Measurements from ENCODE around the gene SLC2A3. TPM values are rescaled to one million over a fixed set of nuclear protein-coding genes. Genes with fewer than 3 reads are reported as not detected.
"Not testable (repeated sequence)": the region's sequence is repeated elsewhere in the genome, so short reads cannot be mapped to it uniquely, and the experiment has no call there.

SLC2A3 gene
- total RNA-seq, 8 experiments from 2014 or later = 10.3 to 110 (median 54.6) TPM

DNA sequence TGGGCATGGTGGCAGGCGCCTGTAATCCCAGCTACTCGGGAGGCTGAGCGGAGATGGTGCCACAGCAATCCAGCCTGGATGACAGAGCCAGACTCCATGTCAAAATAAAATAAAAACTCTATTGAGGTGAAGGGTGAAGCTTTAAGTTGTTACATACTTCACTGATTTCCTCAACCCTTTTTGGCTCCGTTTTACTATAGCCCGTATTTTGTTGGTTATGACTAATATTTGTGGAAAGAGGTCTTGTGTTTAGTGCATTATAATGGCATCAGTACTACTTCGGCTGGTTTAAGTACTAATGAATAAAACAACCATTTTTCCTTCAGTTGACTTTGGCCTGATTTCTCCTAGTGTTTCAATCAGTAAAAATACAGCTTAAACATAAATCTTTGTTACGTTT lies 36.2 kb downstream of the SLC2A3 start:
- no peak overlapping the region for H3K27ac ChIP-seq
- H3K4me1 ChIP-seq (replicated peaks in 1 of 2) = no peaks in the 10 kb centered on the region
- ATAC-seq (replicated peaks in 6 of 8) = no peak
- no peak overlapping the region for H3K4me3 ChIP-seq
- in situ Hi-C loops (cut with MboI; ENCODE audit: low pct_unique_long_range_greater_than_20kb in 2 of 9, low sequenced_read_pairs in 9 of 9, unreplicated experiment in 9 of 9) = no loop called here
- 53 to 94% (median 81%) methylated on average over 2 to 7 of the region's 7 CpGs; no CpG with 5 or more reads in 1 of the 10 experiments for WGBS, 10 experiments

DNA sequence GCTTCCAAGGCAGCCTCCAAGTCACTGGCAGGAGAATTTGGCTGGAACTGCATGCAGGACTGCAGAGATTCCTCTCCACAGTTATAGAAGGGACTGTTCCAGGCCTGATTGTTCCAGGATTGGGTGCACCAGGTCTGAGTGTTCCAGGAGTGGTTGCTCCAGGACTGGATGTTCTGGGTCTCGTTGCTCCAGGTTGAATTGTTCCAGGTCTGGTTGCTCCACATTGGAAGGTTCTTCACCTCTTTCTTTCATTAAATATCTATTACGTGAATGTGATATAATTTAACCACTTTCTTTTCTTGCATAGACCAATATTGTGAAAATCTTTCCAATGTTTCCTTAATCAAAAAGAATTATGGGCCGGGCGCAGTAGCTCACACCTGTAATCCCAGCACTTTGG lies 39.3 kb downstream of the SLC2A3 start:
- H3K4me3 ChIP-seq; in situ Hi-C loops (cut with MboI; ENCODE audit: low pct_unique_long_range_greater_than_20kb in 2 of 9, low sequenced_read_pairs in 9 of 9, unreplicated experiment in 9 of 9); H3K27ac ChIP-seq; ATAC-seq (replicated peaks in 6 of 8); H3K4me1 ChIP-seq (replicated peaks in 1 of 2): not testable (repeated sequence)
- 80 to 100% (median 100%) methylated on average over 1 to 2 of the region's 4 CpGs; no CpG with 5 or more reads in 5 of the 10 experiments for WGBS, 10 experiments

DNA sequence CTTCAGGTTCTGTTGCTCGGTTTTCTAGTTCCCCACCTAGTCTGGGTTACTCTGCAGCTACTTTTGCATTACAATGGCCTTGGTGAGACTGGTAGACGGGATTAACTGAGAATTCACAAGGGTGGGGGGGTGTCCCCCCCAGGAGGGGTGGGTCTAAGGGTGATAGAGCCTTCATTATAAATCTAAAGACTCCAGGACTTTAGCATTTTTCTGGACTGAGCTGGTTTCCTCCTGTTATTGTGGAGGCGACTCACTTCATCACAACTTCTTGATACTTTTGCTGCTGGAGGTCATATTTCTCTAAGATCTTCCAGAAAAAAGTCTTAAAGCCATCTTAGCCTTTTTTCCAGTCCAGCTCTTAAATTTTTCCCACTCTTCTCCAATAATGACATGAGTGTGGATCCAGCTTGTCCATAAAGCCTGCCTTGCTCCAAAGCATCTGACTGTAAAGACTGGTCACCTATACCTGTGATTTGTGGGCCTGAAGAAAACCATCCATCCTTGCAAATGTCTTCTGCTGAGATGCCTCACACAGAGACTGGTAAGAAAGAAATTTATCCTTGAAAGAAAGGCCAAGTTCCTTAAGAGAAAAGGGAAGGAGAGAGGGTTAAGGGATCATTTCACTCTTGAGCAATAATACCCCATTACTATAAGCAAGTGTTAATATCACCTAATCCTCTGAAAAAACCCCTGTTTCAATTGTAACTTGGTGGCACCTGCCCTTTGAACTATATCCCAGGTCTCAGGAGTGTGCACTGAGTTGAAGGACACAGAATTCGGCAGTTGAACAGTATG lies 43.6 kb downstream of the SLC2A3 start:
- in situ Hi-C loops (cut with MboI; ENCODE audit: low pct_unique_long_range_greater_than_20kb in 2 of 9, low sequenced_read_pairs in 9 of 9, unreplicated experiment in 9 of 9) = no loop called here
- ATAC-seq (replicated peaks in 6 of 8) = no peak
- no peak overlapping the region for H3K27ac ChIP-seq
- WGBS, 10 experiments = 14 to 92% (median 61%) methylated on average over 1 to 2 of the region's 4 CpGs; no CpG with 5 or more reads in 6 of the 10 experiments
- H3K4me1 ChIP-seq (replicated peaks in 1 of 2) = peaks cover 3 to 10% of the 10 kb centered on the region in 2 donors
- no peak overlapping the region for H3K4me3 ChIP-seq

DNA sequence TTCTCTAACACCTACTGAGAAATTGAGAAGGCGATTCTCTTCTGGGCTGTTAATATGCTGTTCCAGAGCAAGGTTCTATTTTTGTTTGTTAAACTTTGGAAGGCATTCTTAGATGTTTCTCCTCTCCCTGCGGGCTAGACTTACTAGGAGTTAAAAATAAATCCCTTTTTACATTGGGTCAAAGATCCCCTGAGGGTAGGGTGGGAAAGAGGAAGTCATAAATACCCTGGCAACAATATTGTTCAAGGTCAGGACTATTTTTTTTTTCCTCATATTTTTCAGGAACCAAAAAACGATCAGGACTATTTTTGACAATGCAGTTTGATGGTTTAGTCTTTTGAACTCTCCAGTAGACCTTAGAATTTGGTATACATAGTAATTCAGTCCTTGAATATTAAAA lies 51.3 kb downstream of the SLC2A3 start:
- no peak overlapping the region for H3K27ac ChIP-seq
- in situ Hi-C loops (cut with MboI; ENCODE audit: low pct_unique_long_range_greater_than_20kb in 2 of 9, low sequenced_read_pairs in 9 of 9, unreplicated experiment in 9 of 9) = no loop called here
- no peak overlapping the region for H3K4me3 ChIP-seq
- no peaks in the 10 kb centered on the region for H3K4me1 ChIP-seq (replicated peaks in 1 of 2)
- 0 to 100% (median 77%) methylated on average over 1 to 3 of the region's 3 CpGs for WGBS, 10 experiments
- peak in 2 of 8 experiments; percentile 55 to 56 for ATAC-seq (replicated peaks in 6 of 8)

DNA sequence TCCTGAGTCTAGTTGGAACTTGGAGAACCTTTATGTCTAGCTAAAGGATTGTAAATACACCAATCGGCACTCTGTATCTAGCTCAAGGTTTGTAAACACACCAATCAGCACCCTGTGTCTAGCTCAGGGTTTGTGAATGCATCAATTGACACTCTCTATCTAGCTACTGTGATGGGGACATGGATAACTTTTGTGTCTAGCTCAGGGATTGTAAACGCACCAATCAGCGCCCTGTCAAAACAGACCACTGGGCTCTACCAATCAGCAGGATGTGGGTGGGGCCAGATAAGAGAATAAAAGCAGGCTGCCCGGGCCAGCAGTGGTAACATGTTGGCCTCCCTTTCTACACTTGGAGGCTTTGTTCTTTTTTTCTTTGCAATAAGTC lies 54.3 kb downstream of the SLC2A3 start:
- 50 to 100% (median 90%) methylated on average over 1 to 3 of the region's 4 CpGs; no CpG with 5 or more reads in 7 of the 10 experiments for WGBS, 10 experiments
- in situ Hi-C loops (cut with MboI; ENCODE audit: low pct_unique_long_range_greater_than_20kb in 2 of 9, low sequenced_read_pairs in 9 of 9, unreplicated experiment in 9 of 9); H3K27ac ChIP-seq; ATAC-seq (replicated peaks in 6 of 8); H3K4me3 ChIP-seq; H3K4me1 ChIP-seq (replicated peaks in 1 of 2): not testable (repeated sequence)

DNA sequence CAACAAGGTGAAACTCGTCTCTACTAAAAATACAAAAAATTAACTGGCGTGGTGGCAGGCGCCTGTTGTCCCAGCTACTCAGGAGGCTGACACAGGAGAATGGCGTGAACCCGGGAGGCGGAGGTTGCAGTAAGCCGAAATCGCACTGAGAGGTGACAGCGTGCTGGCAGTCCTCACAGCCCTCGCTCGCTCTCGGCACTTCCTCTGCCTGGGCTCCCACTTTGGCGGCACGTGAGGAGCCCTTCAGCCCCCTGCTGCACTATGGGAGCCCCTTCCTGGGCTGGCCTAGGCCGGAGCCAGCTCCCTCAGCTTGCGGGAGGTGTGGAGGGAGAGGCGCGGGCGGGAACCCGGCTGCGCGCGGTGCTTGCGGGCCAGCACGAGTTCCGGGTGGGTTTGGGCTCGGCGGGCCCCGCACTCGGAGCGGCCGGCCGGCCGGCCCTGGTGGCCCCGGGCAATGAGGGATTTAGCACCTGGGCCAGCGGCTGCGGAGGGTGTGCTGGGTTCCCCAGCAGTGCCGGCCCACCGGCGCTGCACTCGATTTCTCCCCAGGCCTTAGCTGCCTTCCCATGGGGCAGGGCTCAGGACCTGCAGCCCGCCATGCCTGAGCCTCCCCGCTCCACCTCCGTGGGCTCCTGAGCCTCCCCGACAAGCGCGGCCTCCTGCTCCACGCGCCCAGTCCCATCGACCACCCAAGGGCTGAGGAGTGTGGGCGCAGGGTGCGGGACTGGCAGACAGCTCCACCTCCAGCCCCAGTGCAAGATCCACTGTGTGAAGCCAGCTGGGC lies 54.8 kb downstream of the SLC2A3 start:
- H3K4me1 ChIP-seq (replicated peaks in 1 of 2); H3K4me3 ChIP-seq; H3K27ac ChIP-seq; in situ Hi-C loops (cut with MboI; ENCODE audit: low pct_unique_long_range_greater_than_20kb in 2 of 9, low sequenced_read_pairs in 9 of 9, unreplicated experiment in 9 of 9); ATAC-seq (replicated peaks in 6 of 8): not testable (repeated sequence)
- 88 to 100% (median 95%) methylated on average over 1 to 31 of the region's 52 CpGs; no CpG with 5 or more reads in 5 of the 10 experiments for WGBS, 10 experiments

DNA sequence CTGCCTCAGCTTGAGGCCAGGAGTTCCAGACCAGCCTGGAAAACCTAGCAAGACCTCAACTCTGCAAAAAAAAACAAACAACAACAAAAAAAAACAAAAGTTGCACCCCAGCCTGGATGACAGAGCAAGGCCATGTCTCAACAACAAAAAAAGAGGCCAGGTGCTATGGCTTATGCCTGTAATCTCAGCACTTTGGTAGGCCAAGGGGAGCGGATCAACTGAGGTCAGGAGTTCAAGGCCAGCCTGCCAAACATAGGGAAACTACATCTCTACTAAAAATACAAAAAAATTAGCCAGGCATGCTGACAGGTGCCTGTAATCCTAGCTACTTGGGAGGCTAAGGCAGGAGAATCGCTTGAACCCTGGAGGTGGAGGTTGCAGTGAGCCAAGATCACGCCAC lies 56.7 kb downstream of the SLC2A3 start:
- in situ Hi-C loops (cut with MboI; ENCODE audit: low pct_unique_long_range_greater_than_20kb in 2 of 9, low sequenced_read_pairs in 9 of 9, unreplicated experiment in 9 of 9) = no loop called here

DNA sequence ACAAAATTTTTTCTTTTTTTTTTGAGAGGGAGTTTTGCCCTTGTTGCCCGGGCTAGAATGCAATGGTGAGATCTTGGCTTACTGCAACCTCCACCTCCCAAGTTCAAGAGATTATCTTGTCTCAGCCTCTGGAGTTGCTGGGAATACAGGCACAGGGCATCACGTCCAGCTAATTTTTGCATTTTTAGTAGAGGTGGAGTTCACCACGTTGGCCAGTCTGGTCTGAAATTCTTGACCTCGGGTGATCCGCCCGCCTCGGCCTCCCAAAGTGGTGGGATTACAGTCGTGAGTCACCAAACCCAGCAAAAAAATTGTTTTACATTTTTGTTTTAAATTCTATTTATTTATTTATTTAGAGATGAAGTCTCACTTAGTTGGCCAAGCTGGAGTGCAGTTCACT lies 58.6 kb downstream of the SLC2A3 start:
- in situ Hi-C loops (cut with MboI; ENCODE audit: low pct_unique_long_range_greater_than_20kb in 2 of 9, low sequenced_read_pairs in 9 of 9, unreplicated experiment in 9 of 9) = no loop called here
- H3K4me1 ChIP-seq (replicated peaks in 1 of 2) = no peaks in the 10 kb centered on the region
- H3K4me3 ChIP-seq = no peak overlapping the region
- 6 to 100% (median 80%) methylated on average over 1 to 7 of the region's 8 CpGs; no CpG with 5 or more reads in 3 of the 10 experiments for WGBS, 10 experiments
- no peak overlapping the region for H3K27ac ChIP-seq
- peak in 2 of 8 experiments; percentile 56 to 62 for ATAC-seq (replicated peaks in 6 of 8)

More for the DNA sequence above, 56.7 kb downstream of the SLC2A3 start:
- no peaks in the 10 kb centered on the region for H3K4me1 ChIP-seq (replicated peaks in 1 of 2)
- H3K4me3 ChIP-seq = no peak overlapping the region
- WGBS, 10 experiments = 68 to 100% (median 86%) methylated on average over 1 to 3 of the region's 3 CpGs; no CpG with 5 or more reads in 1 of the 10 experiments
- no peak overlapping the region for H3K27ac ChIP-seq
- ATAC-seq (replicated peaks in 6 of 8) = no peak

DNA sequence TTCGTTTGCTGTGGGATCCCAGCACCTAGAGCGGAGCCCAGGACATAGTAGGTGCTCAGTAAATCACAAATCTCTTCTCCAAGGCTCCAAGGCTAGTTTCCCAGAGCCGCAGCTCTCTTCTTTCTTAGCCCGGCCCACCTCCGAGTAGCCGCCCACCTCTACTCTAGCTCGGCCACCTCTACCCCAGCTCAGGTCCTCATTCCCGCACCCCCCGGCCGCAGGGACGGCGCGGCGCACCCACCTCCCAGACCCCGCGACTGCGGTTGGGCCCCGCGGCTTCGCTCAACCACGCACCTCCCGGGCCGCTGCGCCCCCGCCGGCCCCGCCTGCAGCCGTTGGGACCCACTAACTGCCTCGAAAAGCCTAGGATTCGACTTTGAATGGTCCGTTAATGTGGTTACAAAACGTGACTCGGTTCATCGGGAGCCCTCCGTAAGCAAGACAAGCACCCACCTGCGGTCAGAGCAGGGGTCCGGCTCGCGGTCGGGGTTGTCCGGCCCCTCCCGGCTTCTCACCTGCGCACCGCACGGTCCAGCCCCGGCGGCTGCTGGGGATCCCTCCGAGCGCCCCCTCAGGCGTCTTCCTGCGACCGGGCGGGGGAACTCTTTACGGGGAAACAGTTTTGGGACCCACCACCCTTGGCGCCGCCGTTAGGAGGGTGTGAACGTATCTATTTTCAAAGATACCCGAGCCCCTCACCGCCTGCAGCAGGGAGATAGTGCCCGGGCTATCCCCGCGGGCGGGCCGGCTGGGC lies 63.2 kb downstream of the SLC2A3 start, which contains the start of gene SLC2A14:
Gene SLC2A14, minus strand, starts transcription at position 350 of the 754 bp plus-strand sequence. CDS start 3,035 bp downstream, outside the sequence.
- no peak for ATAC-seq (replicated peaks in 6 of 8)
- no peaks in the 10 kb centered on the region for H3K4me1 ChIP-seq (replicated peaks in 1 of 2)
- H3K4me3 ChIP-seq = no peak within 1 kb of the TSS
- in situ Hi-C loops (cut with MboI; ENCODE audit: low pct_unique_long_range_greater_than_20kb in 2 of 9, low sequenced_read_pairs in 9 of 9, unreplicated experiment in 9 of 9) = loop anchor here in 4 of 9 experiments (25.0 kb wide), 1 partner anchor 115 kb away; no protein-coding TSS in a partner anchor
- 58 to 100% (median 97%) methylated on average over 2 to 12 of the region's 65 CpGs; no CpG with 5 or more reads in 4 of the 10 experiments for WGBS, 10 experiments
- H3K27ac ChIP-seq = no peak within 1 kb of the TSS

DNA sequence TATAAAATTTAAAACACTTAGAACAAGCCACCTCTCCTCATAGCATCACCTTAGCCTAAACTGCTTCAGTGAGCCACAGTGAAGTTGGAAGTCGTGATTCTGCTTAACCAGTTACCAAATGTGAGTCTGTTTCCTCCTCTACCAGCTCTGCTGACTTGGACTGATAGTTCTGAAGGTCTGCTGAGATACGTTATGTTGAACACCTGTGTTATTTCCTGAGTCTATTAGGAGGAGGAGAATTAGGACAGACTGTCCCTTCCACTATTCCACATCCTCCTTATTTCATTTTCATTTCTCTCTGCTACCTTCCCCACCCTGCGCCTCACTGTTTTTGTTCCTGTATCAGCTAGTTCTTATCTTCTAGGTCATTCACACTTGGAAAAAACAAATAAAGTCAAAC lies 65.7 kb downstream of the SLC2A3 start:
- 33 to 94% (median 88%) methylated on average over 1 to 3 of the region's 3 CpGs; no CpG with 5 or more reads in 1 of the 10 experiments for WGBS, 10 experiments
- H3K4me3 ChIP-seq = no peak overlapping the region
- no peaks in the 10 kb centered on the region for H3K4me1 ChIP-seq (replicated peaks in 1 of 2)
- no peak overlapping the region for H3K27ac ChIP-seq
- no peak for ATAC-seq (replicated peaks in 6 of 8)
- in situ Hi-C loops (cut with MboI; ENCODE audit: low pct_unique_long_range_greater_than_20kb in 2 of 9, low sequenced_read_pairs in 9 of 9, unreplicated experiment in 9 of 9) = loop anchor here in 4 of 9 experiments (25.0 kb wide), 1 partner anchor 117 kb away; no protein-coding TSS in a partner anchor
